ENCODE data around the gene TMCO4. TPM values are rescaled to one million over a fixed set of nuclear protein-coding genes. Genes with fewer than 3 reads are reported as not detected.

TMCO4 gene
- total and polyA plus RNA-seq, 12 donors = 23.2 to 55.0 (median 38.1) TPM

DNA sequence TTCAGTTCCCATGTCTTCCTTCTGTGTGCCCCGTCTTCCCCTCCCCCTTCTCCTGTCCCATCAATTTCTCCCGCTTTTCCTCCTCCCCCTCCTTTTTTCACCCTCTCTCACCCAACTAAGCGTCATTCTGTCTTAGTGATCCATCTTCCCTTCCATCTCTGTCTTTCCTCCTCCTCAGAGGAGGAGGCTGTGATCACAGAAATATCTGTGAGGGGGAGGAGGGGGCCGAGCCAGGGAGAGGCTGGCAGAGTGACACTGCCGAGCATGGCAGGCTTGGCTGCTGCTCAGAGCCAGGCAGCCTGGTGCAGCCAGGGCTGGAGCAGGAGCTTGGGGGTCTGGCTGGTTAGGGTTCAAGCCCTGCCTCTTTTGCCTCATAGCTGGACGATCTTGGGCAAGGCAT is 127.5 kb downstream of the TMCO4 start:
- intact Hi-C loops (cut with DNase I) = no loop called here
- 31 to 48% (median 35%) methylated on average over 5 to 6 of the region's 6 CpGs for WGBS, 4 donors
- H3K9me3 ChIP-seq (replicated peaks in 1 of 3) = no peaks in the 10 kb centered on the region
- no peaks in the 10 kb centered on the region for H3K36me3 ChIP-seq (replicated peaks in 1 of 2)
- no peak for DNase-seq
- no peak for TF ChIP-seq POLR2A (IDR thresholded peaks at IDR 0.05)
- TF ChIP-seq, protein P1, sequence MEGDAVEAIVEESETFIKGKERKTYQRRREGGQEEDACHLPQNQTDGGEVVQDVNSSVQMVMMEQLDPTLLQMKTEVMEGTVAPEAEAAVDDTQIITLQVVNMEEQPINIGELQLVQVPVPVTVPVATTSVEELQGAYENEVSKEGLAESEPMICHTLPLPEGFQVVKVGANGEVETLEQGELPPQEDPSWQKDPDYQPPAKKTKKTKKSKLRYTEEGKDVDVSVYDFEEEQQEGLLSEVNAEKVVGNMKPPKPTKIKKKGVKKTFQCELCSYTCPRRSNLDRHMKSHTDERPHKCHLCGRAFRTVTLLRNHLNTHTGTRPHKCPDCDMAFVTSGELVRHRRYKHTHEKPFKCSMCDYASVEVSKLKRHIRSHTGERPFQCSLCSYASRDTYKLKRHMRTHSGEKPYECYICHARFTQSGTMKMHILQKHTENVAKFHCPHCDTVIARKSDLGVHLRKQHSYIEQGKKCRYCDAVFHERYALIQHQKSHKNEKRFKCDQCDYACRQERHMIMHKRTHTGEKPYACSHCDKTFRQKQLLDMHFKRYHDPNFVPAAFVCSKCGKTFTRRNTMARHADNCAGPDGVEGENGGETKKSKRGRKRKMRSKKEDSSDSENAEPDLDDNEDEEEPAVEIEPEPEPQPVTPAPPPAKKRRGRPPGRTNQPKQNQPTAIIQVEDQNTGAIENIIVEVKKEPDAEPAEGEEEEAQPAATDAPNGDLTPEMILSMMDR (IDR thresholded peaks at IDR 0.05) = no peak
- H3K4me1 ChIP-seq (replicated peaks in 1 of 2) = no peaks in the 10 kb centered on the region
- no peak overlapping the region for H3K27ac ChIP-seq
- H3K4me3 ChIP-seq = no peak overlapping the region
- no peaks in the 10 kb centered on the region for H3K27me3 ChIP-seq

GRCh38 chr1:19670787-19671186 is 128.9 kb downstream of the TMCO4 start:
- no peaks in the 10 kb centered on the region for H3K9me3 ChIP-seq (replicated peaks in 1 of 3)
- TF ChIP-seq, protein P1 (IDR thresholded peaks at IDR 0.05) = no peak
- TF ChIP-seq POLR2A (IDR thresholded peaks at IDR 0.05) = no peak
- no peak overlapping the region for H3K4me3 ChIP-seq
- no peaks in the 10 kb centered on the region for H3K4me1 ChIP-seq (replicated peaks in 1 of 2)
- DNase-seq = no peak
- 60 to 70% (median 64%) methylated on average over 4 of the region's 4 CpGs for WGBS, 4 donors
- intact Hi-C loops (cut with DNase I) = no loop called here
- H3K27me3 ChIP-seq = peaks cover 14% of the 10 kb centered on the region
- H3K36me3 ChIP-seq (replicated peaks in 1 of 2) = no peaks in the 10 kb centered on the region
- no peak overlapping the region for H3K27ac ChIP-seq

DNA sequence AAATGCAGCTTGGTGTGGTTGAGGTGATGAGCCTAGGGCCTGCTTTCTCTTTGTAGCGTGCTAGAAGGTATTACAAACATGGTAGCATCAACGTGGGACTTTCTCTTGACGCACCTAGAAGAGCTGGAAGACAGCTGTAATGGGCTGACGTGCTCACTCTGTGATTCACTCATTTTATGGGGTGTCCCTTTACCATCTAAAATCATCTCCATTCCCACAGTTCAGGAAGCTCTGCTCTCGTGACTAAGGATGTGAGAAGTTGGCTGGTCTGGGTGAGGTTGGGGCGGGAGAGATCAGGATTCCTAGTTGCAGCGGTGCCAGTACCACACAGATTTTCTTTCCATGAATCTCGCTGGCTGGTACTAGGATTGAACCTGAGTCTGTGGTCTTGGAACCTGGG is 130.8 kb downstream of the TMCO4 start:
- Histone ChIP-seq H3K4me3 (no peak overlapping the region), H3K9me3 (replicated peaks in 1 of 3) (no peaks in the 10 kb centered on the region), H3K4me1 (replicated peaks in 1 of 2) (peaks cover 2 to 3% of the 10 kb centered on the region in 2 donors), H3K27me3 (peaks cover 33% of the 10 kb centered on the region), H3K27ac (no peak overlapping the region), H3K36me3 (replicated peaks in 1 of 2) (no peaks in the 10 kb centered on the region)
- TF ChIP-seq, protein P1 (IDR thresholded peaks at IDR 0.05) = no peak
- no peak for TF ChIP-seq POLR2A (IDR thresholded peaks at IDR 0.05)
- intact Hi-C loops (cut with DNase I) = loop anchor here in 1 of 2 donors (5.0 kb wide), 1 partner anchor 33 kb away; no protein-coding TSS in a partner anchor
- DNase-seq = no peak
- 71 to 80% (median 75%) methylated on average over 8 of the region's 8 CpGs for WGBS, 4 donors

- TF ChIP-seq, protein P1 (IDR thresholded peaks at IDR 0.05) = no peak
- TF ChIP-seq POLR2A (IDR thresholded peaks at IDR 0.05) = no peak
- Histone ChIP-seq H3K9me3 (replicated peaks in 1 of 3) (no peaks in the 10 kb centered on the region), H3K4me3 (no peak overlapping the region), H3K4me1 (replicated peaks in 1 of 2) (peaks cover 2 to 3% of the 10 kb centered on the region in 2 donors), H3K36me3 (replicated peaks in 1 of 2) (no peaks in the 10 kb centered on the region), H3K27me3 (peaks cover 35% of the 10 kb centered on the region), H3K27ac (no peak overlapping the region)
- DNase-seq = no peak
- WGBS, 4 donors = 14 to 21% (median 15%) methylated on average over 43 to 84 of the region's 84 CpGs
- intact Hi-C loops (cut with DNase I) = loop anchor here in 1 of 2 donors (5.0 kb wide), 1 partner anchor 37 kb away; no protein-coding TSS in a partner anchor
Observed at GRCh38 chr1:19665496-19666465, 133.9 kb downstream of the TMCO4 start.
